HepG2 (cell line): ENCODE measurements around the gene POLE. TPM values are rescaled to one million over a fixed set of nuclear protein-coding genes. Genes with fewer than 3 reads are reported as not detected.
A peak's percentile ranks its signal among the peaks of the same experiment; 100 is the strongest.

Experiments used
- FOXK1 ChIP-seq: sonication (generic); formaldehyde crosslinking; IDR thresholded peaks from 2 replicates; pipeline ENCODE4 v1.4.0; 2020; ENCODE audit warnings: low read depth, missing genetic modification reagents, borderline replicate concordance
- JUN ChIP-seq: sonication (generic); formaldehyde crosslinking; IDR thresholded peaks from 2 replicates; pipeline ENCODE4 v1.4.0; 2020; ENCODE audit warnings: mild to moderate bottlenecking, missing genetic modification reagents
- NKX3-1 ChIP-seq: sonication (generic); formaldehyde crosslinking; IDR thresholded peaks from 2 replicates; pipeline ENCODE4 v1.5.0; 2020; ENCODE audit warnings: missing genetic modification reagents
- NRL ChIP-seq: sonication (generic); formaldehyde crosslinking; IDR thresholded peaks from 2 replicates; pipeline ENCODE4 v1.5.0; 2020; ENCODE audit warnings: missing genetic modification reagents, mild to moderate bottlenecking, moderate library complexity, borderline replicate concordance
- PRDM15 ChIP-seq: sonication (generic); formaldehyde crosslinking; IDR thresholded peaks from 2 replicates; pipeline ENCODE4 v1.4.0; 2020; ENCODE audit warnings: missing genetic modification reagents
- RARA ChIP-seq: IDR thresholded peaks from 2 replicates; pipeline ENCODE4 v1.6.1; 2016; ENCODE audit warnings: missing genetic modification reagents, missing compliant biosample characterization
- SOX6 ChIP-seq, 2 experiments: fragments of 450-650 bp in 1 of 2; sonication (generic) in 1 of 2; formaldehyde crosslinking in 1 of 2; IDR thresholded peaks; 2 replicates each; pipeline versions ENCODE4 v1.4.0 to v1.6.1; 2017 to 2020; ENCODE audit warnings: antibody characterized with exemption in 1 of 2, mild to moderate bottlenecking in 1 of 2, missing genetic modification reagents in 1 of 2
- UBTF ChIP-seq: sonication (generic); formaldehyde crosslinking; IDR thresholded peaks from 2 replicates; pipeline ENCODE4 v1.4.0; 2020; ENCODE audit warnings: mild to moderate bottlenecking, missing genetic modification reagents
- ZNF274 ChIP-seq: sonication (generic); formaldehyde crosslinking; IDR thresholded peaks from 2 replicates; pipeline ENCODE4 v1.5.1; 2020; ENCODE audit warnings: mild to moderate bottlenecking, missing genetic modification reagents
- ZNF574 ChIP-seq: sonication (generic); formaldehyde crosslinking; IDR thresholded peaks from 2 replicates; pipeline ENCODE4 v1.4.0; 2020; ENCODE audit warnings: missing genetic modification reagents
- ZNF772 ChIP-seq: sonication (generic); formaldehyde crosslinking; IDR thresholded peaks from 2 replicates; pipeline ENCODE4 v1.5.0; 2020; ENCODE audit warnings: mild to moderate bottlenecking, missing genetic modification reagents
- polyA plus RNA-seq, 8 experiments: library from polyadenylated mRNA; depleted of rRNA in 3 of 8; stranded (reverse) in 7 of 8; unstranded in 1 of 8; fragments of >200 nt; fragmentation: Illumina TruSeq in 4 of 8; extraction: Trizol in 4 of 8; gene quantifications; 2 replicates each; pipeline versions ENCODE4 v1.2.1 to v1.2.3, GENCODE V29; 2011 to 2016; ENCODE audit warnings: low read depth in 4 of 8, missing spikeins in 1 of 8, mixed read lengths in 1 of 8; ENCODE audit not compliant: insufficient read depth in 1 of 8
- total RNA-seq, 5 experiments: library from RNA; depleted of rRNA; stranded (reverse); fragments of >200 nt; fragmentation: Illumina TruSeq; extraction: Trizol; gene quantifications; 2 replicates each; pipeline ENCODE4 v1.2.3, GENCODE V29; 2016; ENCODE audit warnings: low read depth in 1 of 5

POLE gene
- total and polyA plus RNA-seq, 2 of the 13 experiments (the other 11 are each of a cell fraction or from before 2014, with no cell fraction given) = 25.3 to 52.2 TPM

- peak; percentile 93 for TF ChIP-seq RARA (CRISPR knock-in tag)
- TF ChIP-seq ZNF772 (CRISPR knock-in tag) = peak; percentile 62; the same call in 1 of the 2 replicates
- peak; percentile 36 for TF ChIP-seq NRL (CRISPR knock-in tag)
- no peak for TF ChIP-seq SOX6 (IDR thresholded peaks at IDR 0.05)
- peak; percentile 30; the same call in 1 of the 2 replicates for TF ChIP-seq SOX6 (CRISPR knock-in tag; IDR thresholded peaks at IDR 0.05)
- 0 out of 2 replicates have a peak, but pooled peaks have one; percentile 11 for TF ChIP-seq NKX3-1 (CRISPR knock-in tag)
- TF ChIP-seq FOXK1 (CRISPR knock-in tag) = peak; percentile 52; the same call in 1 of the 2 replicates
- TF ChIP-seq JUN (CRISPR knock-in tag) = peak; percentile 45; the same call in 1 of the 2 replicates
- peak; percentile 13 for TF ChIP-seq UBTF (CRISPR knock-in tag)
- no peak for TF ChIP-seq PRDM15 (CRISPR knock-in tag)
- peak; percentile 59; the same call in 1 of the 2 replicates for TF ChIP-seq ZNF274
- TF ChIP-seq ZNF574 (CRISPR knock-in tag) = peak; percentile 38
Measured at GRCh38 chr12:132608231-132609171, 78.6 kb downstream of the POLE start (continued).
